Fibroblast of pulmonary artery (primary cell): ENCODE measurements around the gene PDGFB.

Source experiments
- DNase-seq: peaks from one replicate; pipeline ENCODE4 v3.0.0-alpha.2; 2010; ENCODE audit warnings: low read depth
- H3K4me3 ChIP-seq: replicated peaks from 2 replicates; pipeline ENCODE4 v1.5.1; 2011; ENCODE audit warnings: low read depth, mild to moderate bottlenecking, control low read depth, low read length, moderate library complexity
- CTCF ChIP-seq: IDR thresholded peaks from 2 replicates; pipeline ENCODE4 v1.5.1; 2011; ENCODE audit warnings: mild to moderate bottlenecking, control low read depth, low read length, inconsistent platforms; ENCODE audit errors: missing control alignments

PDGFB gene

GRCh38 chr22:39240831-39241793, 3.7 kb downstream of the PDGFB start:
- H3K4me3 ChIP-seq = no peak overlapping the region
- no peak for TF ChIP-seq CTCF
- DNase-seq = no peak

- H3K4me3 ChIP-seq = no peak overlapping the region
- DNase-seq = no peak
- TF ChIP-seq CTCF = no peak
Observed at GRCh38 chr22:39239561-39240423, 5.0 kb downstream of the PDGFB start.

- TF ChIP-seq CTCF = no peak
- DNase-seq = no peak
- H3K4me3 ChIP-seq = no peak overlapping the region
Observed at GRCh38 chr22:39238966-39239505, 5.7 kb downstream of the PDGFB start.

GRCh38 chr22:39238561-39238960, 6.2 kb downstream of the PDGFB start:
- TF ChIP-seq CTCF = no peak
- DNase-seq = no peak
- H3K4me3 ChIP-seq = no peak overlapping the region

GRCh38 chr22:39238101-39238466, 6.7 kb downstream of the PDGFB start:
- no peak for TF ChIP-seq CTCF
- no peak for DNase-seq
- H3K4me3 ChIP-seq = no peak overlapping the region

- H3K4me3 ChIP-seq = no peak overlapping the region
- no peak for DNase-seq
- no peak for TF ChIP-seq CTCF
Observed at GRCh38 chr22:39237318-39238100, 7.3 kb downstream of the PDGFB start.
